ENCODE results near the gene ZDHHC7.

ZDHHC7 gene

DNA sequence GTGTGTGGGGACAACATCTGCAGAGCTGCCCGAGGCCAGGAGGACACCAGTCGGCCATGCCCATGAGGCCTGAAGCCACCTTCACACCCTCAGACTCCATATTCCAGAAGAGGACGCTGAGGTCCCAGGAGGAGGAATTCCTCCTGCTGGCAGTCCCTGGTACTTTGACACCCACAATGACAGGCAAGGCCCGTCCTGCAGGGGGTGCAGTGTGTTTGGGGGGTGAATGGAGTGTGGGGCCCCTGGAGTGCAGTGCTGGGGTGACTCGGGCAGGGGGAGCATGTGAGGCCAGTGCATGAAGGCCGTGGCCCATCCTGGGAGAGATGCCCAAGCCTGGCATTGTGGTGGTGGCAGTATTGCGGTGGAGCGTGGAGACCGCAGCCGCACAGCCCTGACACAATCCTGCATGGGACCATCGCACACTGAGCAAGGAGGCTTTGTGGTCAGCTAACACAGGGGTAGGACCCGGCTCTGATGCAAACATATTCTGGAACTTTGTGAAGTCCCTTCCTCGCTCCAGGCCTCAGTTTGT is 52.2 kb downstream of the ZDHHC7 start:
- Histone ChIP-seq H3K27me3 (ENCODE audit: control insufficient read depth in 1 of 2, insufficient read depth in 2 of 2, low read length in 2 of 2) (peaks cover 0 to 2% of the 10 kb centered on the region in 2 donors), H3K9me3 (ENCODE audit: control insufficient read depth in 2 of 2, low read length in 2 of 2) (no peaks in the 10 kb centered on the region), H3K4me1 (ENCODE audit: control insufficient read depth, insufficient read depth, low read length) (no peaks in the 10 kb centered on the region), H3K27ac (ENCODE audit: low read length) (no peak overlapping the region), H3K36me3 (ENCODE audit: control insufficient read depth in 2 of 2, insufficient read depth in 2 of 2, low read length in 2 of 2) (no peaks in the 10 kb centered on the region), H3K9ac (ENCODE audit: low read length in 2 of 2) (no peak overlapping the region), H3K4me3 (ENCODE audit: low read length in 2 of 2) (no peak overlapping the region)

DNA sequence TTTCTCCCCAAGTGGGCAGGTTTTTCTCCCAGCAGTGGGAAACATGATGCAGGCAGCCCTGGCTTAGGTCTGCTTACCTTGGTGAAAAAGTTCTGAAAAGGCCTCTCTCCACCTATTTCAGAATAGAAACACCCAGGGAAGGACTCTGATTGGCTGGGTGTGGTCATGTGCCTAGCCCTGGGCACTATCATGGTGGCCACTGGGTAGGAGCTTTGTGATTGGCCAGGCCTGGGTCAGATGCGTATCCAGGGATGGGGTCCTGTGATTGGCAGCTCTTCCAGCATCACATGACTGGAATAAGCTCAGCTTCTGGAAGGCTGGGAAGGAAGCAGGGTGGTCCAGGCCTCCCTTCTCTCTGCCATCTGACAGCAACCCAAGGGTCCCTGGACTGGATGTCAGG is 53.5 kb downstream of the ZDHHC7 start:
- no peak overlapping the region for H3K4me3 ChIP-seq (ENCODE audit: low read length in 2 of 2)
- H3K9me3 ChIP-seq (ENCODE audit: control insufficient read depth in 2 of 2, low read length in 2 of 2): no peaks in the 10 kb centered on the region
- H3K9ac ChIP-seq (ENCODE audit: low read length in 2 of 2): no peak overlapping the region

GRCh38 chr16:84957192-84957591 is 54.1 kb downstream of the ZDHHC7 start:
- Histone ChIP-seq H3K4me3 (ENCODE audit: low read length in 2 of 2) (no peak overlapping the region), H3K27me3 (ENCODE audit: control insufficient read depth in 1 of 2, insufficient read depth in 2 of 2, low read length in 2 of 2) (no peaks in the 10 kb centered on the region), H3K9ac (ENCODE audit: low read length in 2 of 2) (no peak overlapping the region), H3K36me3 (ENCODE audit: control insufficient read depth in 2 of 2, insufficient read depth in 2 of 2, low read length in 2 of 2) (no peaks in the 10 kb centered on the region), H3K4me1 (ENCODE audit: control insufficient read depth, insufficient read depth, low read length) (peaks cover 13% of the 10 kb centered on the region), H3K9me3 (ENCODE audit: control insufficient read depth in 2 of 2, low read length in 2 of 2) (no peaks in the 10 kb centered on the region), H3K27ac (ENCODE audit: low read length) (no peak overlapping the region)

More for the DNA sequence above, 53.5 kb downstream of the ZDHHC7 start:
- Histone ChIP-seq H3K27ac (ENCODE audit: low read length) (no peak overlapping the region), H3K4me1 (ENCODE audit: control insufficient read depth, insufficient read depth, low read length) (peaks cover 7% of the 10 kb centered on the region), H3K27me3 (ENCODE audit: control insufficient read depth in 1 of 2, insufficient read depth in 2 of 2, low read length in 2 of 2) (no peaks in the 10 kb centered on the region), H3K36me3 (ENCODE audit: control insufficient read depth in 2 of 2, insufficient read depth in 2 of 2, low read length in 2 of 2) (no peaks in the 10 kb centered on the region)

DNA sequence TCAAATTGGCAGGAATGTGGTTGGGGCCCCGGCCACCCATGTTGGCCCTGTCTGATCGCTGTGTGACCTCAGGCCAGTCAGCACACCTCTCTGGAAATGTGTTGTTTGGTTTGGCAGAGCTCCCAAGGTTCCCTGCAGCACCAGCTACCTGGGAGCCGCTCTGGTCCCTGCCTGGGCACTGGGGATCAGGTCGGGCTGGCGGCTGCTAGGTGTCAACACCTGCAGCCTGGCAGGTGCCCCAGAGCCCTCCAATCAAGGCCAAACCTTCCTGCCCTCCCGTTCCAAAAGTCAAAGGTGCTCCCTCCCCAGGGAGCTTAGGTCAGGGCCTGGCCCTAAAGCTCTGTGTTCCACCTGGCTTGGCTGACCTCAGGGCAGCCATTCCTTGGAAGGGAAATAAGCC is 55.9 kb downstream of the ZDHHC7 start:
- H3K4me1 ChIP-seq (ENCODE audit: control insufficient read depth, insufficient read depth, low read length): peaks cover 13% of the 10 kb centered on the region
- H3K9ac ChIP-seq (ENCODE audit: low read length in 2 of 2): no peak overlapping the region
- H3K36me3 ChIP-seq (ENCODE audit: control insufficient read depth in 2 of 2, insufficient read depth in 2 of 2, low read length in 2 of 2): no peaks in the 10 kb centered on the region
- H3K27ac ChIP-seq (ENCODE audit: low read length): no peak overlapping the region
- H3K27me3 ChIP-seq (ENCODE audit: control insufficient read depth in 1 of 2, insufficient read depth in 2 of 2, low read length in 2 of 2): no peaks in the 10 kb centered on the region
- no peak overlapping the region for H3K4me3 ChIP-seq (ENCODE audit: low read length in 2 of 2)
- H3K9me3 ChIP-seq (ENCODE audit: control insufficient read depth in 2 of 2, low read length in 2 of 2): no peaks in the 10 kb centered on the region

DNA sequence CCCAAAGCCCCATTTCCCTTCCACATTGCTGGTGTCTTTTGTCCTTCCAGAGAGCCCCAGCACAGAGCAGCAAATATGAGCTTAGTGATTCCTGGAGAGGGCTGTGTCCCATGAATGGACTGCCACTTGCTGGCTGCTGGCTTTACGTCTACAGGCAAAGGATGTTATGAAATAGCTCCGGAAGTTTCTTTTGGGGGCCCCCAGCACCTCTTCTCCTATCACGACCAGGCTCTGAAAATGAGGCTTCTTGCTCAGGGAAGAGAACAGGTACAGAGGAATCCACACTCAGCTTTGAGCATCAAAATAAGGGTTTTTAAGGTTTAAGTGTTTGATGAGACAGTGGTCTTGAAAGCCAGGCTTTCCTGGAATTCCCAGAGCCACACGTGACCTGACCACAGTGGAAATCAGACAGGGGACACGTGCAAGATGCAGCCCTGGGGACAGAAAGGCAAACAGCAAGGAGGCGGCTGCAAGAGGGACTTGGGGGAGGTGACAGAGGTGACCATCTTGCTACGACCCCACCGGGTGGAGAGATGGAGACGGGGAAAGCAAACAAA is 58.1 kb downstream of the ZDHHC7 start:
- Histone ChIP-seq H3K9me3 (ENCODE audit: control insufficient read depth in 2 of 2, low read length in 2 of 2) (no peaks in the 10 kb centered on the region), H3K4me1 (ENCODE audit: control insufficient read depth, insufficient read depth, low read length) (peaks cover 15% of the 10 kb centered on the region), H3K9ac (ENCODE audit: low read length in 2 of 2) (no peak overlapping the region), H3K4me3 (ENCODE audit: low read length in 2 of 2) (no peak overlapping the region), H3K27ac (ENCODE audit: low read length) (peak overlapping the region; percentile 66), H3K27me3 (ENCODE audit: control insufficient read depth in 1 of 2, insufficient read depth in 2 of 2, low read length in 2 of 2) (no peaks in the 10 kb centered on the region), H3K36me3 (ENCODE audit: control insufficient read depth in 2 of 2, insufficient read depth in 2 of 2, low read length in 2 of 2) (no peaks in the 10 kb centered on the region)

GRCh38 chr16:84952335-84953189 is 58.8 kb downstream of the ZDHHC7 start:
- H3K9ac ChIP-seq (ENCODE audit: low read length in 2 of 2): peak overlapping the region in 1 of 2 donors; percentile 9
- peak overlapping the region; percentile 66 for H3K27ac ChIP-seq (ENCODE audit: low read length)
- H3K4me1 ChIP-seq (ENCODE audit: control insufficient read depth, insufficient read depth, low read length): peaks cover 15% of the 10 kb centered on the region
- no peaks in the 10 kb centered on the region for H3K36me3 ChIP-seq (ENCODE audit: control insufficient read depth in 2 of 2, insufficient read depth in 2 of 2, low read length in 2 of 2)
- H3K27me3 ChIP-seq (ENCODE audit: control insufficient read depth in 1 of 2, insufficient read depth in 2 of 2, low read length in 2 of 2): no peaks in the 10 kb centered on the region
- no peaks in the 10 kb centered on the region for H3K9me3 ChIP-seq (ENCODE audit: control insufficient read depth in 2 of 2, low read length in 2 of 2)
- peak overlapping the region in 1 of 2 donors; percentile 1 for H3K4me3 ChIP-seq (ENCODE audit: low read length in 2 of 2)

- no peaks in the 10 kb centered on the region for H3K27me3 ChIP-seq (ENCODE audit: control insufficient read depth in 1 of 2, insufficient read depth in 2 of 2, low read length in 2 of 2)
- no peaks in the 10 kb centered on the region for H3K36me3 ChIP-seq (ENCODE audit: control insufficient read depth in 2 of 2, insufficient read depth in 2 of 2, low read length in 2 of 2)
- H3K9me3 ChIP-seq (ENCODE audit: control insufficient read depth in 2 of 2, low read length in 2 of 2): no peaks in the 10 kb centered on the region
- H3K27ac ChIP-seq (ENCODE audit: low read length): no peak overlapping the region
- no peak overlapping the region for H3K4me3 ChIP-seq (ENCODE audit: low read length in 2 of 2)
- peaks cover 15% of the 10 kb centered on the region for H3K4me1 ChIP-seq (ENCODE audit: control insufficient read depth, insufficient read depth, low read length)
- H3K9ac ChIP-seq (ENCODE audit: low read length in 2 of 2): no peak overlapping the region
Observed at GRCh38 chr16:84950906-84951305, 60.4 kb downstream of the ZDHHC7 start.

DNA sequence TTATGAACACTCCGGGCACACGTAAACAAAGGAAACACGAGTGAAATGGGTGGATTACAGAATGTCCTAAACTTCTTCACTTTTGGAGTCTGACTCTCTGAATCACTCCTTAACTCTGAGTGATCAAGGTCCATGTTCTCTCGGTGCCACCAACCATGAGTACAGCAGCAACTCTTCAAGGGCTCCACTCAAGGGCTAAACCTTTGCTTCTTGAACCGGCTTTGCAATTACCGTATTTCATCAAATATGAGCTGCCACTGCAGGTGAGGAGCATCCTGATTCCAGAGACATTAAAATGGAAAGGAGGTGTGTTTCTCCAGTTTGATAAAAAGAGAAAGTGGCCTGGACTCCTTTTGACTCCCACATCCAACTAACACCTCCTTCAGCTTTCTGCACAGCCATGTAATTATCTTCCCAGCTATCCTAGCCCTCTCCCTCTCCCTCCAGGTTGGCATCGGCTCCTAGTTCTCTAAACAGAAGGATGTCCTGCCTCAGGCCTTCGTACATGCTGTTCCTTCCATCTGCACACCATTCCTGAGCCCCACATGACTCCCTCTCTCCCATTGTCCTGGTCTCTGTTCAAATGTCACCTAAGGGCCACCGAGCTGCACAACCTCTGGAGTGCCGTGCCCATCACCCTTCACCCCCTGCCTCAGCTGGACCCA is 61.4 kb downstream of the ZDHHC7 start:
- Histone ChIP-seq H3K9me3 (ENCODE audit: control insufficient read depth in 2 of 2, low read length in 2 of 2) (no peaks in the 10 kb centered on the region), H3K9ac (ENCODE audit: low read length in 2 of 2) (no peak overlapping the region), H3K36me3 (ENCODE audit: control insufficient read depth in 2 of 2, insufficient read depth in 2 of 2, low read length in 2 of 2) (no peaks in the 10 kb centered on the region), H3K4me1 (ENCODE audit: control insufficient read depth, insufficient read depth, low read length) (peaks cover 15% of the 10 kb centered on the region), H3K4me3 (ENCODE audit: low read length in 2 of 2) (no peak overlapping the region), H3K27me3 (ENCODE audit: control insufficient read depth in 1 of 2, insufficient read depth in 2 of 2, low read length in 2 of 2) (no peaks in the 10 kb centered on the region), H3K27ac (ENCODE audit: low read length) (no peak overlapping the region)

DNA sequence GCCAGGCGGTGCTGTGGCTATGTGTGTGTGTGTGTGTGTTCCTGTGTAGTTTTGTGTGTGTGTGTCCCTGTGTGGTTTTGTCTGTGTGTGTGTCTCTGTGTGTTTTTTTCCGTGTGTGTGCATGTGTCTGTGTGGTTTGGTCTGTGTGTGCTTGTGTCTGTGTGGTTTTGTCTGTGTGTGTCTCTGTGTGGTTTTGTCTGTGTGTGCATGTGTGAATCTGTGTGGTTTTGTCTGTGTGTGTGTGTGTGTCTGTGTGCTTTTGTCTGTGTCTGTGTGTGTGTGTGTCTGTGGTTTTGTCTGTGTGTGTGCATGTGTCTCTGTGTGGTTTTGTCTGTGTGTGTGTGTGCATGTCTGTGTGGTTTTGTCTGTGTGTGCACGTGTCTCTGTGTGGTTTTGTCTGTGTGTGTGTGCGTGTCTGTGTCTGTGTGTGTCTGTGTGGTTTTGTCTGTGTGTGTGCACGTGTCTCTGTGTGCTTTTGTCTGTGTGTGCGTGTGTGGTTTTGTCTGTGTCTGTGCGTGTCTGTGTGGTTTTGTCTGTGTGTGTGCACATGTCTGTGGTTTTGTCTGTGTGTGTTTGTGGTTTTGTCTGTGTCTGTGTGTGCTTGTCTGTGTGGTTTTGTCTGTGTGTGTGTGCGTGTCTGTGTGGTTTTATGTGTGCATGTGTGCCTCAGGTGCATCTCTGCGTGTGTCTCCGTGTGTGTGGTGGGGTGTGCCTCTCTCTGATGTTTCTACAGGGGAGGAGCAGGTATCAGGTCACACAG is 62.3 kb downstream of the ZDHHC7 start:
- Histone ChIP-seq H3K36me3 (ENCODE audit: control insufficient read depth in 2 of 2, insufficient read depth in 2 of 2, low read length in 2 of 2) (no peaks in the 10 kb centered on the region), H3K9ac (ENCODE audit: low read length in 2 of 2) (no peak overlapping the region), H3K9me3 (ENCODE audit: control insufficient read depth in 2 of 2, low read length in 2 of 2) (no peaks in the 10 kb centered on the region), H3K4me3 (ENCODE audit: low read length in 2 of 2) (no peak overlapping the region), H3K27me3 (ENCODE audit: control insufficient read depth in 1 of 2, insufficient read depth in 2 of 2, low read length in 2 of 2) (no peaks in the 10 kb centered on the region), H3K4me1 (ENCODE audit: control insufficient read depth, insufficient read depth, low read length) (peaks cover 15% of the 10 kb centered on the region), H3K27ac (ENCODE audit: low read length) (no peak overlapping the region)

Measured in stomach smooth muscle (tissue), 2 donors.